Fibroblast of lung (primary cell): ENCODE data around the gene ENKD1. TPM values are rescaled to one million over a fixed set of nuclear protein-coding genes. Genes with fewer than 3 reads are reported as not detected.

Experiments
- DNase-seq, 2 donors: peaks; one replicate each; pipeline versions ENCODE4 v3.0.0 to v3.0.0-alpha.2; 2010; ENCODE audit warnings: low read depth in 2 of 2
- H2AFZ ChIP-seq: 2 replicates; pipeline ENCODE4 v1.5.1; 2012; ENCODE audit warnings: low read length, control low read depth, inconsistent platforms
- H3K27ac ChIP-seq: 2 replicates; pipeline ENCODE4 v1.5.1; 2011; ENCODE audit warnings: low read length, control low read depth; ENCODE audit not compliant: insufficient read depth
- H3K27me3 ChIP-seq: 2 replicates; pipeline ENCODE4 v1.5.1; 2011; ENCODE audit warnings: mild to moderate bottlenecking, low read length; ENCODE audit not compliant: control insufficient read depth, insufficient read depth
- H3K36me3 ChIP-seq: 2 replicates; pipeline ENCODE4 v1.5.1; 2011; ENCODE audit warnings: low read length; ENCODE audit not compliant: control insufficient read depth, insufficient read depth
- H3K4me1 ChIP-seq: 2 replicates; pipeline ENCODE4 v1.5.1; 2011; ENCODE audit warnings: low read length; ENCODE audit not compliant: control insufficient read depth, insufficient read depth; ENCODE audit errors: extremely low read depth
- H3K4me2 ChIP-seq: 2 replicates; pipeline ENCODE4 v1.5.1; 2011; ENCODE audit warnings: low read length, control low read depth; ENCODE audit not compliant: insufficient read depth; ENCODE audit errors: extremely low read depth
- H3K4me3 ChIP-seq, 4 experiments: fragments of 200-600 bp in 1 of 4; sonication (generic) in 1 of 4; replicated peaks in 1 of 4; 2 replicates each; pipeline ENCODE4 v1.5.1; 2011 to 2016; ENCODE audit warnings: low read length in 4 of 4, low read depth in 3 of 4, mild to moderate bottlenecking in 3 of 4, control low read depth in 2 of 4, inconsistent platforms in 1 of 4, mixed read lengths in 1 of 4; ENCODE audit not compliant: insufficient read depth in 1 of 4; ENCODE audit errors: control extremely low read depth in 1 of 4
- H3K79me2 ChIP-seq: 2 replicates; pipeline ENCODE4 v1.5.1; 2012; ENCODE audit warnings: mild to moderate bottlenecking, low read length, inconsistent platforms; ENCODE audit not compliant: control insufficient read depth, insufficient read depth
- H3K9ac ChIP-seq: 2 replicates; pipeline ENCODE4 v1.5.1; 2011; ENCODE audit warnings: mild to moderate bottlenecking, low read length, control low read depth; ENCODE audit not compliant: insufficient read depth
- H3K9me3 ChIP-seq: 2 replicates; pipeline ENCODE4 v1.5.1; 2012; ENCODE audit warnings: low read depth, low read length; ENCODE audit not compliant: control insufficient read depth, insufficient read depth
- H4K20me1 ChIP-seq: 2 replicates; pipeline ENCODE4 v1.5.1; 2011; ENCODE audit warnings: low read length; ENCODE audit not compliant: control insufficient read depth, insufficient read depth; ENCODE audit errors: extremely low read depth
- CTCF ChIP-seq, 2 donors: IDR thresholded peaks in 1 of 2; conservative IDR thresholded peaks in 1 of 2; 1 replicate in 1 of 2; 2 replicates in 1 of 2; pipeline ENCODE4 v1.5.1; 2011 to 2012; ENCODE audit warnings: low read length in 2 of 2, control low read depth in 1 of 2, inconsistent platforms in 1 of 2, low read depth in 1 of 2, mild to moderate bottlenecking in 1 of 2
- EZH2 ChIP-seq: IDR thresholded peaks from 2 replicates; pipeline ENCODE4 v1.5.1; 2012; ENCODE audit warnings: low read length, control low read depth, mild to moderate bottlenecking; ENCODE audit errors: missing control alignments
- polyA plus RNA-seq, 2 donors: library from polyadenylated mRNA; depleted of rRNA in 1 of 2; stranded (reverse) in 1 of 2; unstranded in 1 of 2; fragments of >200 nt; gene quantifications; 2 replicates each; pipeline ENCODE4 v1.2.1, GENCODE V29; 2011 to 2012; ENCODE audit warnings: missing spikeins in 1 of 2
- total RNA-seq: library from RNA; depleted of rRNA; stranded (reverse); fragments of >200 nt; gene quantifications from 2 replicates; pipeline ENCODE4 v1.2.1, GENCODE V29; 2014

The ENKD1 gene
- total and polyA plus RNA-seq, 2 donors (not counting 1 experiment from before 2014, with no cell fraction given): 3.2 to 17.8 TPM

- H3K27me3 ChIP-seq: no peaks in the 10 kb centered on the region
- no peak for TF ChIP-seq EZH2
- TF ChIP-seq CTCF (conservative IDR thresholded peaks at IDR 0.05 in 1 of 2, IDR thresholded peaks at IDR 0.05 in 1 of 2; ENCODE audit: low read depth in 1 of 2, low read length in 2 of 2): no peak
Observed at GRCh38 chr16:67660564-67661028, 6.0 kb downstream of the ENKD1 start, which contains the start of gene PARD6A. TSS of gene PARD6A (plus strand) at chr16:67660960. CDS start at chr16:67661039, 79 bp downstream.

GRCh38 chr16:67659675-67660563 lies 6.6 kb downstream of the ENKD1 start, which contains the start of gene ACD:
TSS of gene ACD (minus strand) at chr16:67660260. CDS start at chr16:67660220, 40 bp downstream.
- Histone ChIP-seq H3K36me3 (peaks cover 6% of the 10 kb centered on the region), H2AFZ (peak within 1 kb of the TSS; percentile 92), H3K4me2 (peak within 1 kb of the TSS; percentile 100), H3K27ac (peak within 1 kb of the TSS; percentile 100), H3K27me3 (no peaks in the 10 kb centered on the region), H3K4me3 (peak within 1 kb of the TSS; percentile 88 to 97 (median 93)), H3K9ac (peak within 1 kb of the TSS; percentile 88), H4K20me1 (peaks cover 2% of the 10 kb centered on the region), H3K9me3 (no peaks in the 10 kb centered on the region), H3K79me2 (no peaks in the 10 kb centered on the region), H3K4me1 (peaks cover 6% of the 10 kb centered on the region)
- TF ChIP-seq CTCF (conservative IDR thresholded peaks at IDR 0.05 in 1 of 2, IDR thresholded peaks at IDR 0.05 in 1 of 2; ENCODE audit: low read depth in 1 of 2, low read length in 2 of 2) (no peak), EZH2 (no peak)
- DNase-seq: peak; percentile 78 to 89

More at GRCh38 chr16:67660564-67661028, 6.0 kb downstream of the ENKD1 start, which contains the start of gene PARD6A:
- Histone ChIP-seq H3K36me3 (peaks cover 6% of the 10 kb centered on the region), H2AFZ (peak within 1 kb of the TSS; percentile 92), H3K4me1 (peaks cover 6% of the 10 kb centered on the region), H3K4me3 (peak within 1 kb of the TSS; percentile 88 to 97 (median 93)), H3K9ac (peak within 1 kb of the TSS; percentile 88), H3K4me2 (peak within 1 kb of the TSS; percentile 100), H3K79me2 (no peaks in the 10 kb centered on the region), H3K27ac (peak within 1 kb of the TSS; percentile 100), H4K20me1 (peaks cover 2% of the 10 kb centered on the region), H3K9me3 (no peaks in the 10 kb centered on the region)
- DNase-seq: peak; percentile 96 to 97
